WTC11 (cell line): ENCODE data around the gene FBXW4. TPM values are rescaled to one million over a fixed set of nuclear protein-coding genes. Genes with fewer than 3 reads are reported as not detected.

ENCODE experiments used
- ATAC-seq: fragments of 200-7000 bp; cut with Tn5 transposase; 2 replicates; pipeline ENCODE4 v1.10.0; 2021; ENCODE audit warnings: mild to moderate bottlenecking, moderate library complexity
- CTCF ChIA-PET: fragments of 300-600 bp; sonication (Branson Sonifier 250); formaldehyde crosslinking; loops from one replicate; lab custom pipeline; 2021; ENCODE audit warnings: antibody characterized with exemption; lab: Charles Lee
- POLR2A ChIA-PET: fragments of 350-600 bp; sonication (Branson Sonifier 250); formaldehyde crosslinking; loops from one replicate; lab custom pipeline; 2021; ENCODE audit warnings: antibody characterized with exemption; lab: Charles Lee
- DNase-seq: peaks from one replicate; pipeline ENCODE4 v3.0.0; 2021; ENCODE audit warnings: low spot score
- H3K27ac Mint-ChIP-seq: 2 replicates; pipeline ENCODE4 v1.8.0; 2021; ENCODE audit warnings: mixed read lengths
- H3K27me3 Mint-ChIP-seq: 2 replicates; pipeline ENCODE4 v1.8.0; 2021; ENCODE audit warnings: low read depth, mild to moderate bottlenecking, moderate library complexity, mixed read lengths
- H3K36me3 Mint-ChIP-seq: 2 replicates; pipeline ENCODE4 v1.8.0; 2021; ENCODE audit warnings: mixed read lengths
- H3K4me1 Mint-ChIP-seq: 2 replicates; pipeline ENCODE4 v1.8.0; 2022; ENCODE audit warnings: mixed read lengths
- H3K4me3 Mint-ChIP-seq: 2 replicates; pipeline ENCODE4 v1.8.0; 2021; ENCODE audit warnings: mild to moderate bottlenecking, moderate library complexity, mixed read lengths
- H3K9me3 Mint-ChIP-seq: 2 replicates; pipeline ENCODE4 v1.8.0; 2021; ENCODE audit warnings: mixed read lengths
- ARID4B ChIP-seq: sonication (generic); formaldehyde crosslinking; IDR thresholded peaks from 2 replicates; pipeline ENCODE4 v1.8.0; 2023; ENCODE audit warnings: missing genetic modification reagents, mild to moderate bottlenecking, borderline replicate concordance
- ATF1 ChIP-seq: sonication (generic); formaldehyde crosslinking; IDR thresholded peaks from 2 replicates; pipeline ENCODE4 v1.8.1; 2023; ENCODE audit warnings: mild to moderate bottlenecking, moderate library complexity, missing genetic modification reagents
- ATF3 ChIP-seq: sonication (generic); formaldehyde crosslinking; conservative IDR thresholded peaks from 2 replicates; pipeline ENCODE4 v1.8.1; 2022; ENCODE audit warnings: mild to moderate bottlenecking, missing genetic modification reagents
- CBFB ChIP-seq: sonication (generic); formaldehyde crosslinking; IDR thresholded peaks from 2 replicates; pipeline ENCODE4 v1.8.1; 2022; ENCODE audit warnings: mild to moderate bottlenecking, low read depth, missing genetic modification reagents
- ESRRA ChIP-seq: sonication (generic); formaldehyde crosslinking; IDR thresholded peaks from 2 replicates; pipeline ENCODE4 v1.8.1; 2022; ENCODE audit warnings: mild to moderate bottlenecking, missing genetic modification reagents, borderline replicate concordance
- GTF2I ChIP-seq: fragments of 250-450 bp; sonication (Bioruptor Pico); conservative IDR thresholded peaks from 2 replicates; pipeline ENCODE4 v1.4.0; 2021; ENCODE audit warnings: mild to moderate bottlenecking
- IRF1 ChIP-seq: sonication (generic); formaldehyde crosslinking; IDR thresholded peaks from 2 replicates; pipeline ENCODE4 v1.8.0; 2023; ENCODE audit warnings: missing genetic modification reagents
- JUN ChIP-seq: sonication (generic); formaldehyde crosslinking; IDR thresholded peaks from 2 replicates; pipeline ENCODE4 v1.8.0; 2023; ENCODE audit warnings: mild to moderate bottlenecking, missing genetic modification reagents
- NR3C1 ChIP-seq: sonication (generic); formaldehyde crosslinking; conservative IDR thresholded peaks from 2 replicates; pipeline ENCODE4 v1.8.1; 2023; ENCODE audit warnings: low read depth, mild to moderate bottlenecking, missing genetic modification reagents
- RORB ChIP-seq: fragments of 250-450 bp; sonication (Bioruptor Pico); IDR thresholded peaks from 2 replicates; pipeline ENCODE4 v1.9.0; 2021; ENCODE audit warnings: mild to moderate bottlenecking
- SMAD3 ChIP-seq: sonication (generic); formaldehyde crosslinking; IDR thresholded peaks from 2 replicates; pipeline ENCODE4 v1.8.0; 2022; ENCODE audit warnings: missing genetic modification reagents, mild to moderate bottlenecking, borderline replicate concordance
- SMAD4 ChIP-seq: sonication (generic); formaldehyde crosslinking; IDR thresholded peaks from 2 replicates; pipeline ENCODE4 v1.8.0; 2022; ENCODE audit warnings: mild to moderate bottlenecking, missing genetic modification reagents
- SOX15 ChIP-seq: fragments of 250-450 bp; sonication (Bioruptor Pico); IDR thresholded peaks from 2 replicates; pipeline ENCODE4 v1.9.0; 2021; ENCODE audit warnings: mild to moderate bottlenecking
- ZBTB43 ChIP-seq: sonication (generic); formaldehyde crosslinking; IDR thresholded peaks from 2 replicates; pipeline ENCODE4 v1.8.1; 2023; ENCODE audit warnings: mild to moderate bottlenecking, missing genetic modification reagents
- ZNF138 ChIP-seq: sonication (generic); formaldehyde crosslinking; conservative IDR thresholded peaks from 2 replicates; pipeline ENCODE4 v1.8.1; 2022; ENCODE audit warnings: mild to moderate bottlenecking, moderate library complexity, missing genetic modification reagents
- ZNF232 ChIP-seq: sonication (generic); formaldehyde crosslinking; IDR thresholded peaks from 2 replicates; pipeline ENCODE4 v1.8.0; 2022; ENCODE audit warnings: mild to moderate bottlenecking, missing genetic modification reagents
- ZNF317 ChIP-seq: sonication (generic); formaldehyde crosslinking; IDR thresholded peaks from 2 replicates; pipeline ENCODE4 v1.8.1; 2023; ENCODE audit warnings: low read depth, mild to moderate bottlenecking, moderate library complexity, missing genetic modification reagents, borderline replicate concordance
- total RNA-seq: library from RNA; stranded (reverse); gene quantifications from 3 replicates; pipeline ENCODE4 v1.2.3, GENCODE V29; 2021
- TF ChIP-seq, protein P1 (sequence below): fragments of 250-450 bp; sonication (Bioruptor Pico); IDR thresholded peaks from 2 replicates; pipeline ENCODE4 v1.9.0; 2021; ENCODE audit warnings: mild to moderate bottlenecking, borderline replicate concordance
- TF ChIP-seq, protein P2 (sequence below): sonication (generic); formaldehyde crosslinking; IDR thresholded peaks from 2 replicates; pipeline ENCODE4 v1.8.0; 2023; ENCODE audit warnings: mild to moderate bottlenecking, missing genetic modification reagents
- TF ChIP-seq, protein P3 (sequence below): sonication (generic); formaldehyde crosslinking; IDR thresholded peaks from 2 replicates; pipeline ENCODE4 v1.8.0; 2022; ENCODE audit warnings: mild to moderate bottlenecking, missing genetic modification reagents
- TF ChIP-seq, protein P4 (sequence below): sonication (generic); formaldehyde crosslinking; IDR thresholded peaks from 2 replicates; pipeline ENCODE4 v1.8.1; 2022; ENCODE audit warnings: low read depth, mild to moderate bottlenecking, moderate library complexity, missing genetic modification reagents, borderline replicate concordance

The FBXW4 gene
- total RNA-seq, 1 experiment from 2014 or later: 45.3 TPM

GRCh38 chr10:101721806-101722205 lies 26.8 kb upstream of the FBXW4 start (continued):
- TF ChIP-seq ARID4B (CRISPR knock-in tag): no peak
- TF ChIP-seq SOX15 (CRISPR knock-in tag): no peak
- no peak for TF ChIP-seq RORB (CRISPR knock-in tag)
- TF ChIP-seq, protein P1, sequence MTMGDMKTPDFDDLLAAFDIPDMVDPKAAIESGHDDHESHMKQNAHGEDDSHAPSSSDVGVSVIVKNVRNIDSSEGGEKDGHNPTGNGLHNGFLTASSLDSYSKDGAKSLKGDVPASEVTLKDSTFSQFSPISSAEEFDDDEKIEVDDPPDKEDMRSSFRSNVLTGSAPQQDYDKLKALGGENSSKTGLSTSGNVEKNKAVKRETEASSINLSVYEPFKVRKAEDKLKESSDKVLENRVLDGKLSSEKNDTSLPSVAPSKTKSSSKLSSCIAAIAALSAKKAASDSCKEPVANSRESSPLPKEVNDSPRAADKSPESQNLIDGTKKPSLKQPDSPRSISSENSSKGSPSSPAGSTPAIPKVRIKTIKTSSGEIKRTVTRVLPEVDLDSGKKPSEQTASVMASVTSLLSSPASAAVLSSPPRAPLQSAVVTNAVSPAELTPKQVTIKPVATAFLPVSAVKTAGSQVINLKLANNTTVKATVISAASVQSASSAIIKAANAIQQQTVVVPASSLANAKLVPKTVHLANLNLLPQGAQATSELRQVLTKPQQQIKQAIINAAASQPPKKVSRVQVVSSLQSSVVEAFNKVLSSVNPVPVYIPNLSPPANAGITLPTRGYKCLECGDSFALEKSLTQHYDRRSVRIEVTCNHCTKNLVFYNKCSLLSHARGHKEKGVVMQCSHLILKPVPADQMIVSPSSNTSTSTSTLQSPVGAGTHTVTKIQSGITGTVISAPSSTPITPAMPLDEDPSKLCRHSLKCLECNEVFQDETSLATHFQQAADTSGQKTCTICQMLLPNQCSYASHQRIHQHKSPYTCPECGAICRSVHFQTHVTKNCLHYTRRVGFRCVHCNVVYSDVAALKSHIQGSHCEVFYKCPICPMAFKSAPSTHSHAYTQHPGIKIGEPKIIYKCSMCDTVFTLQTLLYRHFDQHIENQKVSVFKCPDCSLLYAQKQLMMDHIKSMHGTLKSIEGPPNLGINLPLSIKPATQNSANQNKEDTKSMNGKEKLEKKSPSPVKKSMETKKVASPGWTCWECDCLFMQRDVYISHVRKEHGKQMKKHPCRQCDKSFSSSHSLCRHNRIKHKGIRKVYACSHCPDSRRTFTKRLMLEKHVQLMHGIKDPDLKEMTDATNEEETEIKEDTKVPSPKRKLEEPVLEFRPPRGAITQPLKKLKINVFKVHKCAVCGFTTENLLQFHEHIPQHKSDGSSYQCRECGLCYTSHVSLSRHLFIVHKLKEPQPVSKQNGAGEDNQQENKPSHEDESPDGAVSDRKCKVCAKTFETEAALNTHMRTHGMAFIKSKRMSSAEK: no peak

GRCh38 chr10:101720606-101721230 lies 25.7 kb upstream of the FBXW4 start:
- no peaks in the 10 kb centered on the region for H3K9me3 Mint-ChIP-seq
- no peak overlapping the region for H3K27ac Mint-ChIP-seq
- ChIA-PET POLR2A (no interaction called here), CTCF (interaction anchor here (3.4 kb wide), 1 partner anchor 118 kb away, joined by 14 read pairs; no protein-coding TSS in a partner anchor)
- no peaks in the 10 kb centered on the region for H3K36me3 Mint-ChIP-seq
- ATAC-seq: no peak
- H3K27me3 Mint-ChIP-seq: peaks cover 2% of the 10 kb centered on the region; the same call in 1 of the 2 replicates
- peaks cover 23% of the 10 kb centered on the region for H3K4me1 Mint-ChIP-seq
- DNase-seq: no peak
- H3K4me3 Mint-ChIP-seq: no peak overlapping the region
- TF ChIP-seq ZNF138 (CRISPR knock-in tag): no peak
- no peak for TF ChIP-seq SMAD3 (CRISPR knock-in tag)
- no peak for TF ChIP-seq ESRRA (CRISPR knock-in tag)
- TF ChIP-seq ATF1 (CRISPR knock-in tag): no peak
- no peak for TF ChIP-seq GTF2I (CRISPR knock-in tag)
- TF ChIP-seq CBFB: no peak
- TF ChIP-seq ZBTB43 (CRISPR knock-in tag): no peak
- no peak for TF ChIP-seq NR3C1
- TF ChIP-seq ZNF317 (CRISPR knock-in tag): no peak
- no peak for TF ChIP-seq SMAD4
- no peak for TF ChIP-seq IRF1
- no peak for TF ChIP-seq JUN (CRISPR knock-in tag)
- TF ChIP-seq ATF3: no peak
- TF ChIP-seq, protein P2, sequence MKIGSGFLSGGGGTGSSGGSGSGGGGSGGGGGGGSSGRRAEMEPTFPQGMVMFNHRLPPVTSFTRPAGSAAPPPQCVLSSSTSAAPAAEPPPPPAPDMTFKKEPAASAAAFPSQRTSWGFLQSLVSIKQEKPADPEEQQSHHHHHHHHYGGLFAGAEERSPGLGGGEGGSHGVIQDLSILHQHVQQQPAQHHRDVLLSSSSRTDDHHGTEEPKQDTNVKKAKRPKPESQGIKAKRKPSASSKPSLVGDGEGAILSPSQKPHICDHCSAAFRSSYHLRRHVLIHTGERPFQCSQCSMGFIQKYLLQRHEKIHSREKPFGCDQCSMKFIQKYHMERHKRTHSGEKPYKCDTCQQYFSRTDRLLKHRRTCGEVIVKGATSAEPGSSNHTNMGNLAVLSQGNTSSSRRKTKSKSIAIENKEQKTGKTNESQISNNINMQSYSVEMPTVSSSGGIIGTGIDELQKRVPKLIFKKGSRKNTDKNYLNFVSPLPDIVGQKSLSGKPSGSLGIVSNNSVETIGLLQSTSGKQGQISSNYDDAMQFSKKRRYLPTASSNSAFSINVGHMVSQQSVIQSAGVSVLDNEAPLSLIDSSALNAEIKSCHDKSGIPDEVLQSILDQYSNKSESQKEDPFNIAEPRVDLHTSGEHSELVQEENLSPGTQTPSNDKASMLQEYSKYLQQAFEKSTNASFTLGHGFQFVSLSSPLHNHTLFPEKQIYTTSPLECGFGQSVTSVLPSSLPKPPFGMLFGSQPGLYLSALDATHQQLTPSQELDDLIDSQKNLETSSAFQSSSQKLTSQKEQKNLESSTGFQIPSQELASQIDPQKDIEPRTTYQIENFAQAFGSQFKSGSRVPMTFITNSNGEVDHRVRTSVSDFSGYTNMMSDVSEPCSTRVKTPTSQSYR (CRISPR knock-in tag): no peak
- TF ChIP-seq, protein P3, sequence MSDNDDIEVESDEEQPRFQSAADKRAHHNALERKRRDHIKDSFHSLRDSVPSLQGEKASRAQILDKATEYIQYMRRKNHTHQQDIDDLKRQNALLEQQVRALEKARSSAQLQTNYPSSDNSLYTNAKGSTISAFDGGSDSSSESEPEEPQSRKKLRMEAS (CRISPR knock-in tag): no peak
- TF ChIP-seq, protein P4, sequence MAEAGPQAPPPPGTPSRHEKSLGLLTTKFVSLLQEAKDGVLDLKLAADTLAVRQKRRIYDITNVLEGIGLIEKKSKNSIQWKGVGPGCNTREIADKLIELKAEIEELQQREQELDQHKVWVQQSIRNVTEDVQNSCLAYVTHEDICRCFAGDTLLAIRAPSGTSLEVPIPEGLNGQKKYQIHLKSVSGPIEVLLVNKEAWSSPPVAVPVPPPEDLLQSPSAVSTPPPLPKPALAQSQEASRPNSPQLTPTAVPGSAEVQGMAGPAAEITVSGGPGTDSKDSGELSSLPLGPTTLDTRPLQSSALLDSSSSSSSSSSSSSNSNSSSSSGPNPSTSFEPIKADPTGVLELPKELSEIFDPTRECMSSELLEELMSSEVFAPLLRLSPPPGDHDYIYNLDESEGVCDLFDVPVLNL (CRISPR knock-in tag): no peak
- no peak for TF ChIP-seq ZNF232 (CRISPR knock-in tag)
